H7 (cell line): ENCODE results near the gene KANTR. TPM values are rescaled to one million over a fixed set of nuclear protein-coding genes. Genes with fewer than 3 reads are reported as not detected.
A peak's percentile ranks its signal among the peaks of the same experiment; 100 is the strongest.

Experiments used
- DNase-seq: peaks from one replicate; pipeline ENCODE4 v3.0.0; 2012
- H3K27me3 ChIP-seq: 2 replicates; pipeline ENCODE4 v1.6.0; 2011; ENCODE audit warnings: mild to moderate bottlenecking, low read length; ENCODE audit not compliant: control insufficient read depth, insufficient read depth
- H3K36me3 ChIP-seq: replicated peaks from 2 replicates; pipeline ENCODE4 v1.5.1; 2011; ENCODE audit warnings: low read length; ENCODE audit not compliant: control insufficient read depth, insufficient read depth
- H3K4me3 ChIP-seq: 2 replicates; pipeline ENCODE4 v1.5.1; 2011; ENCODE audit warnings: low read depth, mild to moderate bottlenecking, control low read depth, low read length, moderate library complexity; ENCODE audit not compliant: insufficient read depth
- total RNA-seq: library from RNA; depleted of rRNA; stranded (reverse); fragments of >200 nt; shearing (Covaris generic); gene quantifications from 2 replicates; pipeline ENCODE4 v1.2.3, GENCODE V29; 2014; rRNA removed

The KANTR gene, protein sequence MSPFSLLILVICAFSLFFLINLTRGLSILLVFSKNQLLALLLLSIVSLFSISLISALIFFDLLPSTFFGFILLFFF
- 4.1 and 7.3 TPM in 2 replicates for total RNA-seq

DNA sequence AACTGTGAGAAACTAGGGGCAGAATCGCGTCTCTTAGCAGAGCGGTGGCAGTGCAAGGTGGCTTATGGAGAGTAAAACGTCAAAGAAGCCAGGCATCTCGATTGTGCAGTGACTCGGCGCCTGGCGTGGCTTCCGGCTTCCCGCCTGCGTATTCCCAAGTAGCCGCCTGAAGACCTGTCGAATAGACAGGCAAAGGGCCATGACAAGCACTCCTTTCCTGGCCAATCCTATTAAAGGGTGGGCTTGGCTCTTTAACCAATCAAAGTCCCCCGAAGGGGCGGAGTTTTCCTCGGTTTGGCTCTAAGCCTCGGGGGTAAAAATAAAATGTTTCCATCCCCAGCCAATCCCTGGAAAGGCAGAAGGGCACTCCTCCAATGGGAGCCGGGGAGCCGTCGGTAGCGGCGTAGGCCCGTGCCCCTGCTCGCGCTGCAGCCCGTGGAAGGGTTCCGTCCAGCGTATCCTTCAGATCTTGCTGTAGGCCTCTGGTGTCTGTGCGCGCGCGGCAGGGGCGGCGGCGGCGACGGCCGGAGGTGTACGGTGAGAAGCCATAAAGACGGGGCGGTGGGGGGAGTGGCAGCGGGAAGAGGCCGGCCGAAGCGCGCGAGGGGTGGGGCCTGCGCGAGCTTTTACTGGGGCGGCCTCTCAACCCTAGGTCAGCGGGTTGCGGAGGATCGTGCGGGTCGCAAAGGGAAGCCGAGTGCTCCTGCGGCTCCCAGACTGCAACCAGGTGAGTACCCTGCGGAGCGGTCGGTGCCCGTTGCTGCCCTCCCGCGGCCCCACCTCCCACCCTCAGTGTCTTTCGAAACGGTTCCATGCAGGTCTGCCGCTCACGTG is at the start of gene KANTR:
KANTR (plus strand) TSS at position 395 of the 834 bp plus-strand sequence. CDS start 30,131 bp downstream, outside the sequence.
- DNase-seq = peak; percentile 91
- H3K36me3 ChIP-seq = no peaks in the 10 kb centered on the region
- peak within 1 kb of the TSS; percentile 76 for H3K4me3 ChIP-seq
- no peaks in the 10 kb centered on the region for H3K27me3 ChIP-seq

- no peaks in the 10 kb centered on the region for H3K36me3 ChIP-seq
- no peak overlapping the region for H3K4me3 ChIP-seq
- DNase-seq = no peak
- no peaks in the 10 kb centered on the region for H3K27me3 ChIP-seq
Measured at GRCh38 chrX:53044995-53045394, 48.9 kb upstream of the KANTR start.

DNA sequence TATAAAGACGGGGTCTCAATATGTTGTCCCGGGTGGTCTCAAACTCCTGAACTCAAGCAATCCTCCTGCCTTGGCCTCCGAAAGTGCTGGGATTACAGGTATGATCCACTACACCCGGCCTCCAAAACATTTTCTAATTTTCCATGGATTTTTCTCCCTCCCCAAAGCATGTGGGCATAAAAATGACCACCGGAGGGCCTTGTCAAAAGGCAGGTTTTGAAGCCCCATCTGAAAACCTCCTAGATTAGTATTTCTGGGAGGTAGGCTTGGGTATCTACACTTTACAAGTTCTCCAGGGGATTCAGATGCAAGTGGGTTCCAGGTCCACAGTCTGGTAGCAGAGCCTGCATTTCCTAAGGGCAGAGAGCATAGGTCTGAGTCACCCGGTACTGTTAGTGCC is 46.7 kb upstream of the KANTR start:
- H3K4me3 ChIP-seq = no peak overlapping the region
- H3K36me3 ChIP-seq = no peaks in the 10 kb centered on the region
- no peak for DNase-seq
- H3K27me3 ChIP-seq = no peaks in the 10 kb centered on the region

- no peaks in the 10 kb centered on the region for H3K27me3 ChIP-seq
- peak; percentile 78 for DNase-seq
- H3K4me3 ChIP-seq = peak within 1 kb of the TSS; percentile 55
- no peaks in the 10 kb centered on the region for H3K36me3 ChIP-seq
Measured at GRCh38 chrX:53048169-53049126, 45.5 kb upstream of the KANTR start, which contains the start of gene GPR173. Gene GPR173 (plus strand): TSS chrX:53048789. CDS start chrX:53076622, 27,833 bp downstream.

- Histone ChIP-seq H3K36me3 (no peaks in the 10 kb centered on the region), H3K27me3 (no peaks in the 10 kb centered on the region), H3K4me3 (peak overlapping the region; percentile 55)
- no peak for DNase-seq
Measured at GRCh38 chrX:53049127-53049517, 44.8 kb upstream of the KANTR start.

GRCh38 chrX:53050841-53051240 is 43.1 kb upstream of the KANTR start:
- Histone ChIP-seq H3K4me3 (no peak overlapping the region), H3K36me3 (no peaks in the 10 kb centered on the region), H3K27me3 (no peaks in the 10 kb centered on the region)
- no peak for DNase-seq

- Histone ChIP-seq H3K36me3 (no peaks in the 10 kb centered on the region), H3K4me3 (no peak overlapping the region), H3K27me3 (no peaks in the 10 kb centered on the region)
- no peak for DNase-seq
Measured at GRCh38 chrX:53055244-53055849, 38.6 kb upstream of the KANTR start.

DNA sequence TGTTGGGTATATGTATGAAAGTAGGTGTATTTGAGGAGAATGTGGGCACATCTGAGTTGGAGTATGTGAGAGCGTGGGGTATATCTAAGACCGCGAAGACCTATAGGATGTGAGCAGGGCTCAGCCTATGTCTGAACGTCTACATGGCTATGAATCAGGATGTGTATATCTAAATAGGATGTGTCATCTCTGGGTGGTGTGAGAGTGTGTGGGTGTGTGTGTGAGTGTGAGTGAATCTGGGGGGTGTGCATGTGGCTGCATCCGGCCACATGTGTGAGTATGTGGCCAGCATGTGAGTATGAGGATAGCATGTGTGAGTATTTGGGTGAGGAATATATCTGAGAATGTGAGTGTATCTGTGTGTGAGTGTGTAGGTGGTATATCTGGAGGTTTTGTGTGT is 37.6 kb upstream of the KANTR start:
- Histone ChIP-seq H3K27me3 (no peaks in the 10 kb centered on the region), H3K36me3 (no peaks in the 10 kb centered on the region), H3K4me3 (no peak overlapping the region)
- no peak for DNase-seq

DNA sequence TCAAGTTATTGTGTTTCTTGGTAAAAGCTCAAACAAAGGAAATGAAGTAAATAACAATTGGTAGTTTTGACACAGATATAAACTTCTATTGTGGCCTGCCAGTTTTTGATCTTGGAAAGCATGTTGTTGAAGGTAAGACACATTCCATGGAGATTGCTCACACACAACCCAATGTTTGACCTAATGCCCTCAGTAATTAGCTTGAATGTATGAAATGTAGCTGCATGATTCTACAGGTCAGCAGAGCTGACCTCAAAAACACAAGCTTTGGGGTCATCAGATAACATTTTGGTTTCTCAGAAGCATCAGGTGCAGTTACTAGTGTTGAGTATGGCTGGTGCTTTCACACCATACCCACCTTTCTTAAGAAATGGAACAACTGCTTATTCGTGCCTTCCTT is 28.8 kb upstream of the KANTR start:
- H3K27me3 ChIP-seq = no peaks in the 10 kb centered on the region
- no peak for DNase-seq
- H3K36me3 ChIP-seq = no peaks in the 10 kb centered on the region
- H3K4me3 ChIP-seq = no peak overlapping the region

GRCh38 chrX:53071064-53071463 is 22.9 kb upstream of the KANTR start:
- Histone ChIP-seq H3K36me3 (no peaks in the 10 kb centered on the region), H3K27me3 (no peaks in the 10 kb centered on the region), H3K4me3 (no peak overlapping the region)
- DNase-seq = no peak

- Histone ChIP-seq H3K4me3 (peak overlapping the region; percentile 31), H3K36me3 (no peaks in the 10 kb centered on the region), H3K27me3 (no peaks in the 10 kb centered on the region)
- DNase-seq = peak; percentile 58
Measured at GRCh38 chrX:53071604-53072417, 22.1 kb upstream of the KANTR start.

DNA sequence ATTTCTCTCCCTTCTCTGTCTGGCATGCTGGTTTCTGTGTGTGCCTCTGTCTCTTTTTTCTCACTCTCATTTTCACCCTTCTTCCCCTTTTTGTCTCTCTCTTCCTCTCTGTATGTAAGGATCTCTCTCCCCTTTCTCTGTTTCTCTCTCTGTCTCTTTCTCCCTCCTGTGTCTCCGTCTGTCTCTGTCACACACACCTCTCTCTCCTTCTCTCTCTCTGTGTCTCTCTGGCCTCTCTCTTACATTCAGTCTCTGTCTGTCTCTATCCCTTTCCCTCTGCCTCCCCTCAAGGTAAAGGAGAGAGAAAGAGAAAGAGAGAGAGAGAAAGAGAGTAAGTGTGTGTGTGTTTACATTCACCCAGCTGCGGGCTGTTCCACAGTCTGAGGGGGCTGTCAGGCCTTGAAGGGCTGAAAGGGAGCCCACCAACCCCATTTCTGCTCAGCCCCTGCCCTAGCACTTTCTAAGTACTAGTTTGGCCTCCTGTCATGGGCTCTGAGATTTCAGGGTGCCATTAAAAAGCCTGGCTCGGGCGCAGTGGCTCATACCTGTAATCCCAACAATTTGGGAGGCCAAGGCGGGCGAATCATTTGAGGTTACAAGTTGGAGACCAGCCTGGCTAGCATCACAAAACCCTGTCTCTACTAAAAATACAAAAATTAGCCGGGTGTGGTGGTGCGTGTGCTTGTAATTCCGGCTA is 21.4 kb upstream of the KANTR start:
- no peaks in the 10 kb centered on the region for H3K27me3 ChIP-seq
- H3K36me3 ChIP-seq = no peaks in the 10 kb centered on the region
- H3K4me3 ChIP-seq = no peak overlapping the region
- DNase-seq = no peak

DNA sequence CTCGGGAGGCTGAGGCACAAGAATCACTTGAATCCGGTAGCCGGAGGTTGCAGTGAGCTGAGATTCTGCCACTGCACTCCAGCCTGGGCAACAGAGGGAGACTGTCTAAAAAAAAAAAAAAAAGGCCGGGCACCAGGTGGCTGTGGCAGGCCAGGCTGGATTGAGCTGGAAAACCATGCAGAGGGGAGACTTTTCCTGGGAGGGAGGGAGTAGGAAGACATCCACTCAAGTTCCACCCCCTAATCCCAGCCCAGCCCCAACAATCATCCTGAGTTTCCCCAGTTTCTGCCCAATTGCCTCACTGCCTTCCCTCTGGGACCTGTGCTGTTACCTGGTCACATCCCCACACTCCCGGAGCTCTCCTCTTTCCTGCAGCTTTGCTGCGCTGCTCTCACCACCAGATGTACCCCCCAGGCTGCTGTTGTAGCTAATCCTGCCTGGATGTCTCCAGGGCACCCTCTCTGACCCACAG is 20.8 kb upstream of the KANTR start:
- Histone ChIP-seq H3K27me3 (no peaks in the 10 kb centered on the region), H3K36me3 (no peaks in the 10 kb centered on the region), H3K4me3 (no peak overlapping the region)
- DNase-seq = no peak
